ENCODE measurements around the gene TTN. TPM values are rescaled to one million over a fixed set of nuclear protein-coding genes. Genes with fewer than 3 reads are reported as not detected.

TTN gene
- total RNA-seq, 1 experiment from 2014 or later: not detected

- peaks cover 34% of the 10 kb centered on the region for H3K36me3 ChIP-seq (ENCODE audit: low read depth)
- no peaks in the 10 kb centered on the region for H3K79me2 ChIP-seq (ENCODE audit: low read depth)
- H3K4me1 ChIP-seq (replicated peaks; ENCODE audit: insufficient read depth): no peaks in the 10 kb centered on the region
- intact Hi-C loops (cut with micrococcal nuclease; ENCODE audit: unreplicated experiment): no loop called here
- H3K9me3 ChIP-seq (ENCODE audit: insufficient read depth, low read depth): no peaks in the 10 kb centered on the region
- 0 out of 2 replicates have a peak, but pooled peaks cover 3% of the 10 kb centered on the region for H4K20me1 ChIP-seq (ENCODE audit: insufficient read depth)
- no peaks in the 10 kb centered on the region for H3K9me2 ChIP-seq (ENCODE audit: insufficient read depth)
- BruUV-seq (replicated peaks): no TSS peak
- no peaks in the 10 kb centered on the region for H3K27me3 ChIP-seq (ENCODE audit: insufficient read depth, low read depth)
- TF ChIP-seq EZH2 (IDR thresholded peaks at IDR 0.05; ENCODE audit: low read depth): no peak
- no peak for TF ChIP-seq CTCF (conservative IDR thresholded peaks at IDR 0.05)
- H3K27ac ChIP-seq: no peak overlapping the region
- ChIA-PET POLR2A (ENCODE audit: unreplicated experiment) (no interaction called here), CTCF (interaction anchor here (0.5 kb wide), 1 partner anchor 1012 kb away, joined by 9 read pairs; no protein-coding TSS in a partner anchor)
- DNase-seq: no peak
- H3K4me2 ChIP-seq: no peak overlapping the region
- H3K4me3 ChIP-seq: no peak overlapping the region
- H3F3A ChIP-seq (ENCODE audit: insufficient read depth, low read depth): peaks cover 2% of the 10 kb centered on the region; the same call in 1 of the 2 replicates
- no peak overlapping the region for H2AFZ ChIP-seq
These were observed 300.3 kb downstream of the TTN start for GRCh38 chr2:178506949-178507348.

- BruUV-seq (replicated peaks): no TSS peak
- intact Hi-C loops (cut with micrococcal nuclease; ENCODE audit: unreplicated experiment): no loop called here
- DNase-seq: no peak
- TF ChIP-seq CTCF (conservative IDR thresholded peaks at IDR 0.05) (no peak), EZH2 (IDR thresholded peaks at IDR 0.05; ENCODE audit: low read depth) (no peak)
- CTCF ChIA-PET: no interaction called here
- no peaks in the 10 kb centered on the region for H3K27me3 ChIP-seq (ENCODE audit: insufficient read depth, low read depth)
- H3K4me1 ChIP-seq (replicated peaks; ENCODE audit: insufficient read depth): no peaks in the 10 kb centered on the region
- H3K27ac ChIP-seq: no peak overlapping the region
- no peak overlapping the region for H3K4me3 ChIP-seq
- POLR2A ChIA-PET (ENCODE audit: unreplicated experiment): no interaction called here
- no peak overlapping the region for H2AFZ ChIP-seq
- no peaks in the 10 kb centered on the region for H3K9me3 ChIP-seq (ENCODE audit: insufficient read depth, low read depth)
- 0 out of 2 replicates have a peak, but pooled peaks cover 3% of the 10 kb centered on the region for H4K20me1 ChIP-seq (ENCODE audit: insufficient read depth)
- H3K4me2 ChIP-seq: no peak overlapping the region
- no peaks in the 10 kb centered on the region for H3K79me2 ChIP-seq (ENCODE audit: low read depth)
- H3K9me2 ChIP-seq (ENCODE audit: insufficient read depth): no peaks in the 10 kb centered on the region
- peaks cover 38% of the 10 kb centered on the region for H3K36me3 ChIP-seq (ENCODE audit: low read depth)
- H3F3A ChIP-seq (ENCODE audit: insufficient read depth, low read depth): no peaks in the 10 kb centered on the region
These were observed 300.7 kb downstream of the TTN start for GRCh38 chr2:178506524-178506923.

- Histone ChIP-seq H3K36me3 (ENCODE audit: low read depth) (peaks cover 40% of the 10 kb centered on the region), H3K4me1 (replicated peaks; ENCODE audit: insufficient read depth) (no peaks in the 10 kb centered on the region), H3F3A (ENCODE audit: insufficient read depth, low read depth) (0 out of 2 replicates have a peak, but pooled peaks cover 3% of the 10 kb centered on the region), H3K4me3 (no peak overlapping the region), H3K9me3 (ENCODE audit: insufficient read depth, low read depth) (no peaks in the 10 kb centered on the region), H2AFZ (no peak overlapping the region), H3K4me2 (no peak overlapping the region), H3K27me3 (ENCODE audit: insufficient read depth, low read depth) (no peaks in the 10 kb centered on the region), H4K20me1 (ENCODE audit: insufficient read depth) (0 out of 2 replicates have a peak, but pooled peaks cover 3% of the 10 kb centered on the region), H3K9me2 (ENCODE audit: insufficient read depth) (no peaks in the 10 kb centered on the region), H3K79me2 (ENCODE audit: low read depth) (no peaks in the 10 kb centered on the region), H3K27ac (no peak overlapping the region)
- BruUV-seq (replicated peaks): no TSS peak
- intact Hi-C loops (cut with micrococcal nuclease; ENCODE audit: unreplicated experiment): no loop called here
- TF ChIP-seq EZH2 (IDR thresholded peaks at IDR 0.05; ENCODE audit: low read depth) (no peak), CTCF (conservative IDR thresholded peaks at IDR 0.05) (no peak)
- ChIA-PET POLR2A (ENCODE audit: unreplicated experiment) (no interaction called here), CTCF (no interaction called here)
- no peak for DNase-seq
These were observed 301.1 kb downstream of the TTN start for GRCh38 chr2:178506101-178506500.

Data from PC-9 (cell line).